Breast epithelium (tissue), 3 donors: Measurements from ENCODE around the gene CTNNBL1.

Experiments
- POLR2A ChIP-seq: fragments of 450-650 bp; IDR thresholded peaks from one replicate; pipeline ENCODE4 v1.6.1; 2016; ENCODE audit warnings: antibody characterized with exemption, mild to moderate bottlenecking, moderate library complexity
- TF ChIP-seq, protein P1 (sequence below), 3 donors: fragments of 450-650 bp; IDR thresholded peaks; one replicate each; pipeline ENCODE4 v1.5.1; 2016 to 2017; ENCODE audit warnings: antibody characterized with exemption in 3 of 3, mild to moderate bottlenecking in 3 of 3, moderate library complexity in 3 of 3

- TF ChIP-seq, protein P1, sequence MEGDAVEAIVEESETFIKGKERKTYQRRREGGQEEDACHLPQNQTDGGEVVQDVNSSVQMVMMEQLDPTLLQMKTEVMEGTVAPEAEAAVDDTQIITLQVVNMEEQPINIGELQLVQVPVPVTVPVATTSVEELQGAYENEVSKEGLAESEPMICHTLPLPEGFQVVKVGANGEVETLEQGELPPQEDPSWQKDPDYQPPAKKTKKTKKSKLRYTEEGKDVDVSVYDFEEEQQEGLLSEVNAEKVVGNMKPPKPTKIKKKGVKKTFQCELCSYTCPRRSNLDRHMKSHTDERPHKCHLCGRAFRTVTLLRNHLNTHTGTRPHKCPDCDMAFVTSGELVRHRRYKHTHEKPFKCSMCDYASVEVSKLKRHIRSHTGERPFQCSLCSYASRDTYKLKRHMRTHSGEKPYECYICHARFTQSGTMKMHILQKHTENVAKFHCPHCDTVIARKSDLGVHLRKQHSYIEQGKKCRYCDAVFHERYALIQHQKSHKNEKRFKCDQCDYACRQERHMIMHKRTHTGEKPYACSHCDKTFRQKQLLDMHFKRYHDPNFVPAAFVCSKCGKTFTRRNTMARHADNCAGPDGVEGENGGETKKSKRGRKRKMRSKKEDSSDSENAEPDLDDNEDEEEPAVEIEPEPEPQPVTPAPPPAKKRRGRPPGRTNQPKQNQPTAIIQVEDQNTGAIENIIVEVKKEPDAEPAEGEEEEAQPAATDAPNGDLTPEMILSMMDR (IDR thresholded peaks at IDR 0.05): no peak
- TF ChIP-seq POLR2A: no peak
Observed at GRCh38 chr20:37892001-37892400, 198.2 kb downstream of the CTNNBL1 start.
